Neuronal stem cell (in vitro differentiated cells): ENCODE data around the gene SV2C.

Experiments
- DNase-seq: peaks from one replicate; pipeline ENCODE4 v3.0.0-alpha.2; 2013; ENCODE audit warnings: low spot score
- H2AFZ ChIP-seq: one replicate; pipeline ENCODE4 v1.6.1; 2013; ENCODE audit warnings: mild to moderate bottlenecking, low read length, inconsistent platforms
- H2AK5ac ChIP-seq: 2 replicates; pipeline ENCODE4 v1.6.1; 2013; ENCODE audit warnings: low read depth, mild to moderate bottlenecking, inconsistent platforms, low read length, moderate library complexity, mixed read lengths
- H2BK120ac ChIP-seq: 2 replicates; pipeline ENCODE4 v1.6.1; 2013; ENCODE audit warnings: low read depth, mild to moderate bottlenecking, inconsistent platforms, low read length, moderate library complexity, mixed read lengths
- H2BK12ac ChIP-seq: one replicate; pipeline ENCODE4 v1.6.1; 2013; ENCODE audit warnings: low read length, inconsistent platforms
- H2BK15ac ChIP-seq: 2 replicates; pipeline ENCODE4 v1.6.1; 2013; ENCODE audit warnings: mild to moderate bottlenecking, low read length, inconsistent platforms, mixed read lengths
- H2BK5ac ChIP-seq: one replicate; pipeline ENCODE4 v1.6.1; 2013; ENCODE audit warnings: inconsistent platforms, mild to moderate bottlenecking, low read length, moderate library complexity
- H3K14ac ChIP-seq: one replicate; pipeline ENCODE4 v1.6.1; 2013; ENCODE audit warnings: low read length, inconsistent platforms
- H3K18ac ChIP-seq: 2 replicates; pipeline ENCODE4 v1.6.1; 2013; ENCODE audit warnings: low read length, inconsistent platforms
- H3K23ac ChIP-seq: 2 replicates; pipeline ENCODE4 v1.6.1; 2013; ENCODE audit warnings: low read depth, mild to moderate bottlenecking, mixed read lengths, low read length, inconsistent platforms; ENCODE audit not compliant: poor library complexity
- H3K27ac ChIP-seq: replicated peaks from 3 replicates; pipeline ENCODE4 v1.5.1; 2013; ENCODE audit warnings: low read length, inconsistent platforms
- H3K27me3 ChIP-seq, 3 experiments: 2 replicates each; pipeline ENCODE4 v1.6.1; 2013; ENCODE audit warnings: low read length in 3 of 3, mild to moderate bottlenecking in 2 of 3, inconsistent platforms in 1 of 3, low read depth in 1 of 3, mixed read lengths in 1 of 3, moderate library complexity in 1 of 3; ENCODE audit not compliant: control insufficient read depth in 3 of 3, insufficient read depth in 3 of 3
- H3K36me3 ChIP-seq, 2 donors: replicated peaks in 1 of 2; 2 replicates each; pipeline ENCODE4 v1.6.1; 2013; ENCODE audit warnings: low read length in 2 of 2; ENCODE audit not compliant: control insufficient read depth in 2 of 2, insufficient read depth in 2 of 2
- H3K4ac ChIP-seq: 2 replicates; pipeline ENCODE4 v1.6.1; 2013; ENCODE audit warnings: inconsistent platforms, mild to moderate bottlenecking, low read length, moderate library complexity
- H3K4me1 ChIP-seq, 2 donors: 1 replicate in 1 of 2; 2 replicates in 1 of 2; pipeline ENCODE4 v1.6.1; 2013; ENCODE audit warnings: low read length in 2 of 2, low read depth in 1 of 2; ENCODE audit not compliant: control insufficient read depth in 2 of 2, insufficient read depth in 1 of 2
- H3K4me2 ChIP-seq: one replicate; pipeline ENCODE4 v1.6.1; 2013; ENCODE audit warnings: mild to moderate bottlenecking, low read length, inconsistent platforms; ENCODE audit not compliant: insufficient read depth, poor library complexity, severe bottlenecking
- H3K4me3 ChIP-seq, 2 donors: 2 replicates each; pipeline ENCODE4 v1.5.1; 2013; ENCODE audit warnings: low read length in 2 of 2, mild to moderate bottlenecking in 2 of 2, inconsistent platforms in 1 of 2, moderate library complexity in 1 of 2
- H3K79me1 ChIP-seq: one replicate; pipeline ENCODE4 v1.6.1; 2013; ENCODE audit warnings: low read depth, mild to moderate bottlenecking, inconsistent platforms, low read length, moderate library complexity
- H3K9ac ChIP-seq: one replicate; pipeline ENCODE4 v1.6.1; 2013; ENCODE audit warnings: mild to moderate bottlenecking, low read depth, low read length, inconsistent platforms; ENCODE audit not compliant: poor library complexity
- H3K9me3 ChIP-seq, 2 donors: replicated peaks in 1 of 2; 2 replicates each; pipeline versions ENCODE3 to v1.6.1; 2013; ENCODE audit warnings: low read length in 2 of 2, mild to moderate bottlenecking in 2 of 2, inconsistent platforms in 1 of 2, low read depth in 1 of 2, mixed read lengths in 1 of 2, moderate library complexity in 1 of 2; ENCODE audit not compliant: control insufficient read depth in 2 of 2, insufficient read depth in 1 of 2
- H4K8ac ChIP-seq: one replicate; pipeline ENCODE4 v1.6.1; 2013; ENCODE audit warnings: low read depth, mild to moderate bottlenecking, inconsistent platforms, low read length, moderate library complexity
- H4K91ac ChIP-seq: one replicate; pipeline ENCODE4 v1.6.1; 2013; ENCODE audit warnings: low read length, low read depth, mild to moderate bottlenecking, inconsistent platforms; ENCODE audit not compliant: poor library complexity
- WGBS, 2 donors: extraction: QIAGEN DNeasy Blood & Tissue Kit; methylation state at CpG; one replicate each; pipeline ENCODE4 v1.1.7; 2013; ENCODE audit warnings: missing lambda C conversion rate in 2 of 2, mixed read lengths in 1 of 2; ENCODE audit not compliant: insufficient read length in 2 of 2, insufficient replicate concordance in 1 of 2; ENCODE audit errors: extremely low coverage in 2 of 2; 5-methylcytosine and 5-hydroxymethylcytosine counted together

The SV2C gene

GRCh38 chr5:76197726-76198125 is 114.5 kb downstream of the SV2C start:
- H3K4me2 ChIP-seq, result no peak overlapping the region
- no CpG with 5 or more reads among the region's 3 CpGs for WGBS, 2 donors
- no peak overlapping the region for H3K23ac ChIP-seq
- H4K91ac ChIP-seq, result no peak overlapping the region
- H2BK12ac ChIP-seq, result no peak overlapping the region
- DNase-seq, result no peak
- H3K27me3 ChIP-seq, result peaks cover 0 to 5% (median 0%) of the 10 kb centered on the region in 3 experiments
- H3K27ac ChIP-seq, result no peak overlapping the region
- no peak overlapping the region for H3K9ac ChIP-seq
- H3K4me1 ChIP-seq, result peaks cover 0 to 2% of the 10 kb centered on the region in 2 donors
- no peak overlapping the region for H3K18ac ChIP-seq
- H3K14ac ChIP-seq, result no peak overlapping the region
- H2AFZ ChIP-seq, result no peak overlapping the region
- H3K79me1 ChIP-seq, result no peaks in the 10 kb centered on the region
- H3K4me3 ChIP-seq, result no peak overlapping the region
- no peak overlapping the region for H2BK120ac ChIP-seq
- no peaks in the 10 kb centered on the region for H3K9me3 ChIP-seq
- H2BK15ac ChIP-seq, result no peak overlapping the region
- H3K4ac ChIP-seq, result no peak overlapping the region
- no peak overlapping the region for H2AK5ac ChIP-seq
- no peaks in the 10 kb centered on the region for H3K36me3 ChIP-seq
- H2BK5ac ChIP-seq, result no peak overlapping the region
- H4K8ac ChIP-seq, result no peak overlapping the region

GRCh38 chr5:76199336-76200318 is 116.4 kb downstream of the SV2C start:
- WGBS, 2 donors, result no CpG with 5 or more reads among the region's 6 CpGs
- H3K14ac ChIP-seq, result no peak overlapping the region
- H2BK12ac ChIP-seq, result no peak overlapping the region
- no peak overlapping the region for H4K91ac ChIP-seq
- no peak overlapping the region for H2BK15ac ChIP-seq
- H3K9me3 ChIP-seq, result no peaks in the 10 kb centered on the region
- H3K18ac ChIP-seq, result no peak overlapping the region
- no peaks in the 10 kb centered on the region for H3K36me3 ChIP-seq
- peak overlapping the region; percentile 20 for H2AFZ ChIP-seq
- H3K4me3 ChIP-seq, result no peak overlapping the region
- no peak overlapping the region for H3K27ac ChIP-seq
- no peak overlapping the region for H2AK5ac ChIP-seq
- no peak overlapping the region for H3K4ac ChIP-seq
- no peak overlapping the region for H3K23ac ChIP-seq
- H2BK5ac ChIP-seq, result no peak overlapping the region
- no peak overlapping the region for H3K9ac ChIP-seq
- no peak for DNase-seq
- no peaks in the 10 kb centered on the region for H3K79me1 ChIP-seq
- H2BK120ac ChIP-seq, result no peak overlapping the region
- peaks cover 0 to 5% (median 0%) of the 10 kb centered on the region in 3 experiments for H3K27me3 ChIP-seq
- H3K4me2 ChIP-seq, result no peak overlapping the region
- H4K8ac ChIP-seq, result no peak overlapping the region
- H3K4me1 ChIP-seq, result peaks cover 0 to 2% of the 10 kb centered on the region in 2 donors

- Histone ChIP-seq H2BK5ac (no peak overlapping the region), H3K27me3 (no peaks in the 10 kb centered on the region), H2BK15ac (no peak overlapping the region), H4K8ac (no peak overlapping the region), H2BK120ac (no peak overlapping the region), H3K14ac (no peak overlapping the region), H2BK12ac (no peak overlapping the region), H3K4me1 (peaks cover 0 to 2% of the 10 kb centered on the region in 2 donors), H3K9me3 (no peaks in the 10 kb centered on the region), H3K23ac (no peak overlapping the region), H3K36me3 (no peaks in the 10 kb centered on the region), H3K9ac (no peak overlapping the region), H3K4ac (no peak overlapping the region), H2AK5ac (no peak overlapping the region), H2AFZ (no peak overlapping the region), H3K79me1 (no peaks in the 10 kb centered on the region), H3K4me2 (no peak overlapping the region), H3K18ac (no peak overlapping the region), H3K4me3 (no peak overlapping the region), H3K27ac (no peak overlapping the region), H4K91ac (no peak overlapping the region)
- DNase-seq, result no peak
- no CpG with 5 or more reads among the region's 5 CpGs for WGBS, 2 donors
Measured at GRCh38 chr5:76202182-76202581, 119.0 kb downstream of the SV2C start.

GRCh38 chr5:76204191-76204590 is 121.0 kb downstream of the SV2C start:
- Histone ChIP-seq H2AFZ (no peak overlapping the region), H3K18ac (no peak overlapping the region)
- no CpG with 5 or more reads among the region's 1 CpG for WGBS, 2 donors

More at GRCh38 chr5:76204191-76204590, 121.0 kb downstream of the SV2C start:
- no peak overlapping the region for H2AK5ac ChIP-seq
- no peak overlapping the region for H4K91ac ChIP-seq
- no peak overlapping the region for H4K8ac ChIP-seq
- H3K4me1 ChIP-seq, result peaks cover 0 to 2% of the 10 kb centered on the region in 2 donors
- H3K9me3 ChIP-seq, result no peaks in the 10 kb centered on the region
- no peak overlapping the region for H3K4me2 ChIP-seq
- H2BK12ac ChIP-seq, result no peak overlapping the region
- no peak overlapping the region for H3K14ac ChIP-seq
- H2BK15ac ChIP-seq, result no peak overlapping the region
- H3K27me3 ChIP-seq, result no peaks in the 10 kb centered on the region
- H2BK5ac ChIP-seq, result no peak overlapping the region
- H3K4ac ChIP-seq, result no peak overlapping the region
- no peak overlapping the region for H3K23ac ChIP-seq
- H3K36me3 ChIP-seq, result no peaks in the 10 kb centered on the region
- no peak overlapping the region for H3K4me3 ChIP-seq
- no peaks in the 10 kb centered on the region for H3K79me1 ChIP-seq
- no peak overlapping the region for H3K9ac ChIP-seq
- no peak overlapping the region for H2BK120ac ChIP-seq
- H3K27ac ChIP-seq, result no peak overlapping the region
- DNase-seq, result no peak
